H9 (cell line): ENCODE results near the gene NFKB1. TPM values are rescaled to one million over a fixed set of nuclear protein-coding genes. Genes with fewer than 3 reads are reported as not detected.

Experiments used
- DNase-seq: peaks from one replicate; pipeline ENCODE4 v3.0.0-alpha.2; 2017
- H2AFZ ChIP-seq: one replicate; pipeline ENCODE4 v1.6.1; 2013; ENCODE audit warnings: mild to moderate bottlenecking, low read length, control low read depth, moderate library complexity
- H2AK5ac ChIP-seq: 2 replicates; pipeline ENCODE4 v1.6.1; 2013; ENCODE audit warnings: low read length, control low read depth, mixed read lengths; ENCODE audit not compliant: insufficient read length
- H2BK120ac ChIP-seq: one replicate; pipeline ENCODE4 v1.6.1; 2013; ENCODE audit warnings: low read depth, mild to moderate bottlenecking, low read length, control low read depth, inconsistent platforms; ENCODE audit not compliant: poor library complexity, severe bottlenecking
- H2BK12ac ChIP-seq: 2 replicates; pipeline ENCODE4 v1.6.1; 2013; ENCODE audit warnings: low read length, control low read depth, mixed read lengths, low read depth; ENCODE audit not compliant: insufficient read length
- H2BK15ac ChIP-seq: 2 replicates; pipeline ENCODE4 v1.6.1; 2013; ENCODE audit warnings: low read depth, low read length, control low read depth
- H2BK20ac ChIP-seq: one replicate; pipeline ENCODE4 v1.6.1; 2013; ENCODE audit warnings: low read depth, mild to moderate bottlenecking, low read length, control low read depth, inconsistent platforms; ENCODE audit not compliant: poor library complexity, severe bottlenecking
- H2BK5ac ChIP-seq: 2 replicates; pipeline ENCODE4 v1.6.1; 2013; ENCODE audit warnings: low read length, control low read depth, mixed read lengths; ENCODE audit not compliant: insufficient read length
- H3K14ac ChIP-seq: 2 replicates; pipeline ENCODE4 v1.6.1; 2013; ENCODE audit warnings: low read length, control low read depth; ENCODE audit not compliant: insufficient read depth
- H3K18ac ChIP-seq: 2 replicates; pipeline ENCODE4 v1.6.1; 2013; ENCODE audit warnings: low read depth, mild to moderate bottlenecking, mixed read lengths, low read length, control low read depth; ENCODE audit not compliant: insufficient read length
- H3K23ac ChIP-seq: 2 replicates; pipeline ENCODE4 v1.6.1; 2013; ENCODE audit warnings: low read length, control low read depth, mixed read lengths, low read depth; ENCODE audit not compliant: insufficient read length
- H3K23me2 ChIP-seq: 2 replicates; pipeline ENCODE4 v1.6.1; 2013; ENCODE audit warnings: low read depth, mild to moderate bottlenecking, mixed read lengths, low read length, control low read depth; ENCODE audit not compliant: insufficient read length, poor library complexity, severe bottlenecking
- H3K27ac ChIP-seq: 2 replicates; pipeline ENCODE4 v1.5.1; 2013; ENCODE audit warnings: low read length, control low read depth, mixed read lengths, low read depth; ENCODE audit not compliant: insufficient read length
- H3K27me3 ChIP-seq: 2 replicates; pipeline ENCODE4 v1.6.1; 2013; ENCODE audit warnings: low read length, control low read depth, inconsistent platforms; ENCODE audit not compliant: insufficient read depth
- H3K4ac ChIP-seq: 2 replicates; pipeline ENCODE4 v1.6.1; 2013; ENCODE audit warnings: low read depth, mild to moderate bottlenecking, control low read depth, inconsistent platforms, low read length, moderate library complexity
- H3K4me1 ChIP-seq: 2 replicates; pipeline ENCODE4 v1.6.1; 2013; ENCODE audit warnings: low read length, control low read depth, inconsistent platforms; ENCODE audit not compliant: insufficient read depth
- H3K4me2 ChIP-seq: 2 replicates; pipeline ENCODE4 v1.6.1; 2013; ENCODE audit warnings: low read length, control low read depth, mixed read lengths; ENCODE audit not compliant: insufficient read length, insufficient read depth
- H3K56ac ChIP-seq: 2 replicates; pipeline ENCODE4 v1.6.1; 2013; ENCODE audit warnings: low read depth, mild to moderate bottlenecking, mixed read lengths, low read length, control low read depth; ENCODE audit not compliant: insufficient read length
- H3K79me1 ChIP-seq: 2 replicates; pipeline ENCODE4 v1.6.1; 2013; ENCODE audit warnings: low read depth, mild to moderate bottlenecking, moderate library complexity, low read length, control low read depth, inconsistent platforms; ENCODE audit not compliant: insufficient read depth, poor library complexity, severe bottlenecking
- H3K79me2 ChIP-seq: 2 replicates; pipeline ENCODE4 v1.6.1; 2013; ENCODE audit warnings: low read length, control low read depth, inconsistent platforms; ENCODE audit not compliant: insufficient read depth
- H3K9ac ChIP-seq: 2 replicates; pipeline ENCODE4 v1.6.1; 2013; ENCODE audit warnings: low read length, control low read depth, mixed read lengths; ENCODE audit not compliant: insufficient read length; ENCODE audit errors: extremely low read depth
- H3K9me3 ChIP-seq: one replicate; pipeline ENCODE4 v1.6.1; 2013; ENCODE audit warnings: low read depth, low read length, inconsistent platforms; ENCODE audit not compliant: control insufficient read depth
- H3T11ph ChIP-seq: one replicate; pipeline ENCODE4 v1.6.1; 2013; ENCODE audit warnings: mild to moderate bottlenecking, low read length, control low read depth, inconsistent platforms
- H4K20me1 ChIP-seq: one replicate; pipeline ENCODE4 v1.6.1; 2013; ENCODE audit not compliant: control insufficient read depth, insufficient read length, insufficient read depth
- H4K5ac ChIP-seq: 2 replicates; pipeline ENCODE4 v1.6.1; 2013; ENCODE audit warnings: low read depth, mild to moderate bottlenecking, mixed read lengths, low read length, control low read depth; ENCODE audit not compliant: insufficient read length
- H4K8ac ChIP-seq: replicated peaks from 2 replicates; pipeline ENCODE4 v1.6.1; 2013; ENCODE audit warnings: low read length, control low read depth, mixed read lengths, low read depth; ENCODE audit not compliant: insufficient read length
- H4K91ac ChIP-seq: 2 replicates; pipeline ENCODE4 v1.6.1; 2013; ENCODE audit warnings: low read depth, mild to moderate bottlenecking, moderate library complexity, mixed read lengths, low read length, control low read depth; ENCODE audit not compliant: insufficient read length
- H3K27ac Mint-ChIP-seq, 3 experiments: 2 replicates in 2 of 3; 3 replicates in 1 of 3; pipeline ENCODE4 v1.8.0; 2020 to 2021; ENCODE audit warnings: mixed read lengths in 3 of 3, mild to moderate bottlenecking in 1 of 3, moderate library complexity in 1 of 3
- H3K27me3 Mint-ChIP-seq: 2 replicates; pipeline ENCODE4 v1.8.0; 2021; ENCODE audit warnings: low read depth, mild to moderate bottlenecking, moderate library complexity, mixed read lengths
- H3K36me3 Mint-ChIP-seq, 3 experiments: 2 replicates in 2 of 3; 3 replicates in 1 of 3; pipeline ENCODE4 v1.8.0; 2020 to 2021; ENCODE audit warnings: low read depth in 3 of 3, mixed read lengths in 3 of 3; ENCODE audit not compliant: insufficient read depth in 1 of 3
- H3K4me1 Mint-ChIP-seq, 2 experiments: 2 replicates each; pipeline ENCODE4 v1.8.0; 2020; ENCODE audit warnings: mixed read lengths in 2 of 2
- H3K4me3 Mint-ChIP-seq, 2 experiments: 2 replicates in 1 of 2; 3 replicates in 1 of 2; pipeline ENCODE4 v1.8.0; 2020 to 2021; ENCODE audit warnings: mild to moderate bottlenecking in 2 of 2, mixed read lengths in 2 of 2, moderate library complexity in 1 of 2
- H3K9me3 Mint-ChIP-seq, 2 experiments: 2 replicates in 1 of 2; 3 replicates in 1 of 2; pipeline ENCODE4 v1.8.0; 2020; ENCODE audit warnings: mild to moderate bottlenecking in 2 of 2, mixed read lengths in 2 of 2, moderate library complexity in 1 of 2
- CTCF ChIP-seq: fragments of 200-600 bp; sonication (generic); conservative IDR thresholded peaks from 3 replicates; pipeline ENCODE4 v1.8.0; 2021; ENCODE audit warnings: antibody characterized with exemption, mild to moderate bottlenecking
- WGBS: extraction: QIAGEN DNeasy Blood & Tissue Kit; methylation state at CpG from one replicate; pipeline ENCODE4 v1.1.7; 2013; ENCODE audit warnings: missing lambda C conversion rate, low lambda C conversion rate, mixed read lengths; ENCODE audit not compliant: insufficient read length; ENCODE audit errors: extremely low coverage; 5-methylcytosine and 5-hydroxymethylcytosine counted together
- total RNA-seq: library from RNA; stranded (reverse); gene quantifications from 2 replicates; pipeline ENCODE4 v1.2.1, GENCODE V29; 2021

NFKB1 gene
- total RNA-seq, 1 experiment from 2014 or later: 5.7 TPM

- Histone ChIP-seq H3K27me3 (no peaks in the 10 kb centered on the region; the same call in 1 of the 2 replicates), H3K4me2 (peak overlapping the region; percentile 82), H3K4ac (no peak overlapping the region), H2BK20ac (no peak overlapping the region), H3K9me3 (no peaks in the 10 kb centered on the region), H4K5ac (no peak overlapping the region), H2BK12ac (no peak overlapping the region), H3K23me2 (peaks cover 5% of the 10 kb centered on the region), H3K23ac (no peak overlapping the region), H4K20me1 (no peaks in the 10 kb centered on the region), H2BK5ac (no peak overlapping the region), H2AFZ (no peak overlapping the region), H2BK120ac (no peak overlapping the region), H3K18ac (no peak overlapping the region), H3K9ac (no peak overlapping the region), H3K27ac (no peak overlapping the region), H4K91ac (no peak overlapping the region), H3T11ph (no peak overlapping the region), H3K79me1 (no peaks in the 10 kb centered on the region), H3K14ac (peak overlapping the region; percentile 3; the same call in 1 of the 2 replicates), H4K8ac (no peak overlapping the region), H3K4me1 (0 out of 2 replicates have a peak, but pooled peaks cover 3% of the 10 kb centered on the region), H2BK15ac (no peak overlapping the region), H2AK5ac (no peak overlapping the region), H3K79me2 (no peaks in the 10 kb centered on the region), H3K56ac (no peak overlapping the region)
- Mint-ChIP-seq H3K27ac (no peak overlapping the region), H3K4me1 (peaks cover 13% of the 10 kb centered on the region in 2 experiments), H3K4me3 (peak overlapping the region; percentile 81 to 87; a peak in 3 of 5 replicates), H3K27me3 (peaks cover 13% of the 10 kb centered on the region), H3K36me3 (no peaks in the 10 kb centered on the region), H3K9me3 (no peaks in the 10 kb centered on the region; a peak in 1 of 5 replicates)
- TF ChIP-seq CTCF: no peak
- no CpG with 5 or more reads among the region's 44 CpGs for WGBS
- no peak for DNase-seq
These were observed 213 bp downstream of the NFKB1 start for GRCh38 chr4:102501447-102501696.
